HL-60 (cell line): ENCODE results near the gene OSBPL6.

Source experiments
- DNase-seq, 2 experiments: peaks; one replicate each; pipeline ENCODE4 v3.0.0-alpha.2; 2010 to 2020; ENCODE audit warnings: low read depth in 1 of 2, low spot score in 1 of 2
- H3K27ac ChIP-seq: fragments of 250-450 bp; sonication (Bioruptor Pico); replicated peaks from 2 replicates; pipeline ENCODE4 v1.5.1; 2020; ENCODE audit warnings: mild to moderate bottlenecking, moderate library complexity
- H3K27me3 ChIP-seq: fragments of 250-450 bp; sonication (Bioruptor Pico); 2 replicates; pipeline ENCODE4 v1.5.1; 2021; ENCODE audit warnings: mild to moderate bottlenecking, moderate library complexity; ENCODE audit not compliant: insufficient read depth, poor library complexity, severe bottlenecking
- H3K4me3 ChIP-seq: replicated peaks from 2 replicates; pipeline ENCODE4 v1.5.1; 2011; ENCODE audit warnings: mild to moderate bottlenecking, control low read depth, low read length; ENCODE audit not compliant: insufficient read depth
- CTCF ChIP-seq: IDR thresholded peaks from one replicate; pipeline ENCODE4 v1.5.1; 2011; ENCODE audit warnings: low read length, control low read depth, inconsistent platforms; ENCODE audit not compliant: insufficient read depth
- GABPA ChIP-seq: IDR thresholded peaks from 2 replicates; pipeline ENCODE4 v1.6.1; 2012; ENCODE audit warnings: low read depth
- POLR2AphosphoS5 ChIP-seq: IDR thresholded peaks from 2 replicates; pipeline ENCODE4 v1.6.1; 2012; ENCODE audit warnings: low read depth
- REST ChIP-seq: IDR thresholded peaks from 2 replicates; pipeline ENCODE4 v1.6.1; 2012; ENCODE audit warnings: low read depth; ENCODE audit not compliant: insufficient replicate concordance
- SPI1 ChIP-seq: IDR thresholded peaks from 2 replicates; pipeline ENCODE4 v1.6.1; 2012; ENCODE audit warnings: low read depth, mild to moderate bottlenecking, borderline replicate concordance

Gene OSBPL6

GRCh38 chr2:178436662-178437061, 242.3 kb downstream of the OSBPL6 start:
- TF ChIP-seq POLR2AphosphoS5 (no peak), SPI1 (no peak), REST (no peak), GABPA (no peak), CTCF (no peak)
- Histone ChIP-seq H3K27ac (no peak overlapping the region), H3K27me3 (no peaks in the 10 kb centered on the region), H3K4me3 (no peak overlapping the region)
- DNase-seq = no peak

- Histone ChIP-seq H3K27ac (no peak overlapping the region), H3K27me3 (no peaks in the 10 kb centered on the region), H3K4me3 (no peak overlapping the region)
- DNase-seq = no peak
- no peak for TF ChIP-seq CTCF
- TF ChIP-seq REST = no peak
- no peak for TF ChIP-seq POLR2AphosphoS5
- TF ChIP-seq GABPA = no peak
- TF ChIP-seq SPI1 = no peak
Measured at GRCh38 chr2:178441426-178441825, 247.1 kb downstream of the OSBPL6 start.

GRCh38 chr2:178448968-178449661, 254.8 kb downstream of the OSBPL6 start:
- Histone ChIP-seq H3K4me3 (no peak overlapping the region), H3K27ac (no peak overlapping the region), H3K27me3 (no peaks in the 10 kb centered on the region)
- TF ChIP-seq CTCF (no peak), REST (no peak), SPI1 (no peak), GABPA (no peak), POLR2AphosphoS5 (no peak)
- no peak for DNase-seq
